Right ventricle myocardium superior (tissue), 1 donor: ENCODE results near the gene DSCAML1. TPM values are rescaled to one million over a fixed set of nuclear protein-coding genes. Genes with fewer than 3 reads are reported as not detected.

Source experiments
- ATAC-seq: fragments of 200-7000 bp; cut with Tn5 transposase; one replicate; pipeline ENCODE4 v1.9.1; 2020; ENCODE audit warnings: mild to moderate bottlenecking; ENCODE audit not compliant: poor library complexity
- DNase-seq: peaks from one replicate; pipeline ENCODE4 v3.0.0-alpha.2; 2020
- intact Hi-C: fragments of 100-400 bp; cut with DNase I; formaldehyde crosslinking; loops from one replicate; pipeline ENCODE4 v1.11.2; 2022
- total RNA-seq: library from RNA; stranded (reverse); fragmentation: NEBNext Ultra II Directional; extraction: Animal tissue kit (Norgen Biotek cat#: 25700); gene quantifications from one replicate; pipeline ENCODE4 v1.2.1, GENCODE V29; 2021
- donor health status: DM: no; HTN: yes; CAD: no; lungs with severe emphysema.

Gene DSCAML1
- total RNA-seq, 1 donor from 2014 or later: 0.83 TPM

- ATAC-seq: no peak
- no peak for DNase-seq
- intact Hi-C loops: no loop called here
Measured at GRCh38 chr11:117690484-117691217, 106.4 kb downstream of the DSCAML1 start.

GRCh38 chr11:117688255-117688797 is 108.7 kb downstream of the DSCAML1 start:
- DNase-seq (no peak), ATAC-seq (no peak)
- intact Hi-C loops: no loop called here

DNA sequence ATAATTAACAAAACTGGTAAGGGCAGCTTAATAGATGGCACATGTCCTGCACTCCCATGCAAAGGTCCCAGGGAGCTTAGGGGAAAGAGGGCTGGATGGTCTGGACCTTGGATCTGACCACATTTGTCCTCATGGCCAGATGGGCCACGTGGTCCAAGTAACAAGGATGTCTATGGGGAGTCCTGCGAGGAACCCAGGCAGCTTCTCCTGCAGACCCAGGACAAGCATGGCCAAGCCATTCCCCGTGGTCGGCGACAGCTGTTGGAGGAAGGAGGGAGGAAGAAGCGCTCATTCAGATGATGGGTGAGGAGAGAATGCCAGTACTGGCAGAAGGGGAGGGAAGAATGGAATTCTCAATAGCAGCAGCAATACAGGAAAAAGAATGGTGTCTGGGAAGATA is 109.2 kb downstream of the DSCAML1 start:
- ATAC-seq (no peak), DNase-seq (no peak)
- intact Hi-C loops: no loop called here

GRCh38 chr11:117686711-117687110 is 110.3 kb downstream of the DSCAML1 start:
- intact Hi-C loops: no loop called here
- ATAC-seq (no peak), DNase-seq (no peak)

GRCh38 chr11:117685566-117685965 is 111.5 kb downstream of the DSCAML1 start:
- intact Hi-C loops: no loop called here
- ATAC-seq: no peak
- DNase-seq: no peak

DNA sequence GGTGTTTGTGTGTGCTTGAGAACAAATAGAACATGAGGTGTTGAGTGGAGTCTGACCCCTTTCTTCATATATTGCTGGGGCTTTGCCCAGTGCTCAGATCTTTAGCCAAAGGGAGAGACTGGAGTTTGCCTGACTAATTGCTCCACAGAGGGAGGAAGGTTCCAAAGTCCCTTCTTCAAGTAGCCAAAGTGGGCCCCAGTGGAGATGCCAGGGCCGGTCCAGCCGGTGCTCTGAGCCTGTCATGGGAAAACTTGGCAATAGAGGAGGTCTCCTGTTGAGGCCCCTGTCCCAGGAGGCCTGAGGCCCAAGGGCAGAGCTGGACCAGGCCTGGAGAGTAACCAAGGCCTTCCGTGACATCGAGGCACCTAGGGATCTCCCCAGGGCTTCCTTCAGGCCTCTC is 112.3 kb downstream of the DSCAML1 start:
- no peak for DNase-seq
- no peak for ATAC-seq
- intact Hi-C loops: no loop called here

DNA sequence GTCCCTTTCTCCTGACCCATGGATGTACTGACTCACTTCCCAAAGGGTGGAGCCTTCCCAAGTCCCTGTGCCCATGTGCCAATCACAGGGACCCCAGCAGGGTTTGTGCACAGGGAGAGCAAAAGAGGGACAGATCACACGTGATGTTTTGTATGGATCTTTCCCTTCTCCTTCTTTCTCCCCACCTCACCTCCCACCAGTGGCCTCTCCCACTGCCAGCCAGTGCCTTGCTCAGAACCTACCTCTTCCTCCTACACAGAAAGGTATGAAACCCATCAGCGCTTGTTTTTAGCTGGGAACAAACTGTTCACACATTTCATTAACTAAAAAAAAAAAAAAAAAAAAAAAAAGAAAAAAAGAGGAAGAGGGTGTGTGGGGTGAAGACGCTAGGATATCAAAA is 112.9 kb downstream of the DSCAML1 start:
- ATAC-seq (no peak), DNase-seq (no peak)
- intact Hi-C loops: no loop called here

GRCh38 chr11:117681438-117681837 is 115.6 kb downstream of the DSCAML1 start:
- intact Hi-C loops: no loop called here
- ATAC-seq (no peak), DNase-seq (no peak)

- intact Hi-C loops: no loop called here
- no peak for DNase-seq
- no peak for ATAC-seq
Measured at GRCh38 chr11:117679461-117679860, 117.6 kb downstream of the DSCAML1 start.

DNA sequence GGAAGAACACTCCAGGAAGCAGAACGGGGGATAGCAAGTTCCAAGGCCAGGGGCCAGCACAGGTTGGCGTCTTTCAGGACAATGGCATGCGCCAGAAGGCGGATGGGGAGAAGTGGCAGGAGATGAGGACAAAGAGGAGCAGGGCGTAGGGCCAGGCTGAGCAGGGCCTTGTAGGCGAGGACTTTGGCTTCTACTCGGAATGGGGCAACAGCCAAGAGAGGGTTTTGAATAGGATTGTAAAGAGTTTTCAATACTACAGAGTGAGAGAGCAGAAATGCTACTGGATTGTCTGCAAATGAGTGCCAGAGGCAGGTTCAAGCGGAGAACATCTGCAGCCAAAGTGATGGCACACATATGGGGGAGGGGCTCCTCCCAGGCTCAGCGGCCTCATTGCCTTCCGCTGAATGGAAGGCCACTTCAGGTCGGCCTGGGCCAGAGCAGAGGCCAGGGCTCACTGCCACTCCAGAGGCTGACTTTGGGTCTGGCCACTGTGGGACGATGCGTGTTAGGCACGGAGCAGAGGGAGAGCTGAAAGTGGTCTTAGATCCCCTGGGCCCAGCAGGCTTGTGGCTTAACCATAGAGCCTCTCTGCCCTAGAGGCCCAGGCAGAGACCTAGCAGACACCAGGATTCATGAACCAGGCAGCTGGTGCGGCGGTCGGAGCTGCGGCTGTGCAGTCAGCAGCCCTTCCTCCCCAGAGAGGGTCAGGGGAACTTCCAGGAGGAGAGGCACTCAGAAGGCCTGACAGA is 118.2 kb downstream of the DSCAML1 start:
- ATAC-seq (peak; percentile 31), DNase-seq (no peak)
- intact Hi-C loops: no loop called here

- intact Hi-C loops: no loop called here
- ATAC-seq (no peak), DNase-seq (no peak)
Measured at GRCh38 chr11:117677729-117678310, 119.2 kb downstream of the DSCAML1 start.

GRCh38 chr11:117676501-117676900 is 120.5 kb downstream of the DSCAML1 start:
- ATAC-seq: no peak
- DNase-seq: no peak
- intact Hi-C loops: no loop called here

DNA sequence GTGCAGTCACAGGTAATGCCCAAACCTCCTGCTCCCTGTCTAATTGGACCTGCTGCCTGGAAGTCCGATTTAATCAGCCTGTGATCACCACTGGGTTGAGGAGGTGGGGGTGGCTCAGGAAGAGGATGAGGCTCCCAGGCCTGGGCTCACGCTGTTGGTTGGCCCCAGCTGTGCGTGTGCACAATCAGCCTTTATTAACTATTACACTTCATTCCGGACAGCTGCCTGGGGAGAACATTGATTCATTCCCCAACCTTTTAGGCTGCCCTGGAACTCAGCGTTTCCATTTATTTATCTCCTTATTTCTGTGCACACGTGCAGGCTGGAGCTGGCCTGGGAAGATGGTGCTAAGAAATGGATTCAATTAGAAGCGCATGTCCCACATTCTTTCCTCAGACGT is 123.4 kb downstream of the DSCAML1 start:
- DNase-seq: no peak
- intact Hi-C loops: no loop called here
- no peak for ATAC-seq

DNA sequence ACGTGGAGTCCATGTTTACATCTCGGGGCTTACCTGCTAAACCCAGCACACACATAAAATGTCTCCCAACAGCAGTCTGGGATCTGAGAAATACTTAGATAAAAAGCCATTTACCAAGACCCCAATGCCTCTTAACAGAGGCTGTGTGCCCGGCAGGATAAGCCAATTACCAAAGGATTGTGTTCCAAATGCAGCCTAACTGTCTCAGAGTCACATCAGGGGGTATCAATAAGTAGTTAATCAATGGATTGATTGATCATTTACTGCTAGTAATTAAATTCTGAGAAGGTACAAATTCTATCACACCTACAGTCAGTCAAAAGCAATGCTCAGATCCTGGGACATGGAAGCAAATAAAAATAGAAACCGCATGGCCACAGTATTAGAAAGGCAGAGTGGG is 125.6 kb downstream of the DSCAML1 start:
- ATAC-seq (no peak), DNase-seq (no peak)
- intact Hi-C loops: no loop called here

- no peak for ATAC-seq
- DNase-seq: no peak
- intact Hi-C loops: no loop called here
Measured at GRCh38 chr11:117670924-117671323, 126.1 kb downstream of the DSCAML1 start.

GRCh38 chr11:117670443-117670842 is 126.6 kb downstream of the DSCAML1 start:
- intact Hi-C loops: no loop called here
- ATAC-seq: no peak
- DNase-seq: no peak

DNA sequence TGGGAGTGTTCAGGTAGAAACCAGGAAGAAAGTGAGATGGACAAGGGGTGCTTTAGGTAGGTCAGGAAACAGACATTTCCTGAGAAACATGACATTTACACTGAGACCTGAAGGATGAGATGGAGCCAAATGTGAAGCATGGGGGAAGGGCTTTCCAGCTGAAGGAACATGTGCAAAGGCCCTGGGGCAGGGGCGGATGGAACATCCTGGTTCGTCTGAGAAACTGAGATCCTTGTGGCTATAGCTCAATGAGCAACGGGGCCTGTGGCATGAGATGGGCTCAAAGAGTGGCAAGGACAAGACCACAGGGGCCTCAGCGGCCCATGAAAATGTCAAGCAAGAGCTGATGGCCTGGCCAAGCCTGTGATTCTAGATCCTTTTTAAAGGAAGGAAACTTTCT is 127.4 kb downstream of the DSCAML1 start:
- intact Hi-C loops: no loop called here
- DNase-seq (no peak), ATAC-seq (no peak)

DNA sequence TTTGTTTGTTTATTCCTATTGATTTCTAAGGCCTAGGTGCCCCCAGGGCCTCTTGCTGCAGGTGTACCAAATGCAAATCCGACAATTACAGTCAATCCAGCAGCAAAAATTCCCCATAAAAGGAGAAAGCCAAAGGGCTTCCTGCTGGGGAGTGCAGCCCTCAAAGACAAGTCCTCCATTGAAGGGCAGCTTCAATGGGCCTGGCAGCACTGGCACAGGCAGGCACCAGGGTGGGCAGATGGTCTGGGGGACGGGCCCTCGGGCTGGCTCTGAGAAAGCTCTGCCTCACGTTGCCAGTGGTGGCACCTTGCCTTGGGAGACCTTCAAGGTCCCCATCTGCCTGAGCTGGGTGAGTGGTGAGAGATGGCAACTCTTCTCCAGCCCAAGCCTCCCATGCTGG is 128.0 kb downstream of the DSCAML1 start:
- DNase-seq (no peak), ATAC-seq (no peak)

GRCh38 chr11:117668321-117668751 is 128.7 kb downstream of the DSCAML1 start:
- intact Hi-C loops: no loop called here
- ATAC-seq (no peak), DNase-seq (no peak)

More for the DNA sequence above, 128.0 kb downstream of the DSCAML1 start:
- intact Hi-C loops: no loop called here

GRCh38 chr11:117664897-117665296 is 132.1 kb downstream of the DSCAML1 start:
- intact Hi-C loops: no loop called here
- DNase-seq (no peak), ATAC-seq (peak; percentile 31)
